Naive thymus-derived CD4-positive, alpha-beta T cell (primary cell): ENCODE results near the gene HS3ST3A1. TPM values are rescaled to one million over a fixed set of nuclear protein-coding genes. Genes with fewer than 3 reads are reported as not detected.

Source experiments
- ATAC-seq: fragments of 150-1000 bp; cut with Tn5 transposase; 2 replicates; pipeline ENCODE4 v1.10.0; 2021; ENCODE audit warnings: mild to moderate bottlenecking, moderate library complexity
- CTCF ChIA-PET: fragments of 350-600 bp; sonication (Branson Sonifier 250); formaldehyde crosslinking; loops from one replicate; lab custom pipeline; 2021; ENCODE audit warnings: antibody characterized with exemption; lab: Charles Lee
- POLR2A ChIA-PET: fragments of 350-600 bp; sonication (Branson Sonifier 250); formaldehyde crosslinking; loops from one replicate; lab custom pipeline; 2021; ENCODE audit warnings: antibody characterized with exemption, inconsistent platforms; lab: Charles Lee
- DNase-seq, 9 donors: peaks; one replicate each; pipeline versions ENCODE4 v3.0.0 to v3.0.0-alpha.2; 2020 to 2022; ENCODE audit warnings: mixed read lengths in 1 of 9
- H3K27ac ChIP-seq: one replicate; pipeline ENCODE4 v1.7.0; 2013; ENCODE audit warnings: mild to moderate bottlenecking, low read depth, low read length, moderate library complexity
- H3K27me3 ChIP-seq, 2 donors: one replicate each; pipeline ENCODE4 v1.7.0; 2013; ENCODE audit warnings: low read length in 2 of 2, mild to moderate bottlenecking in 2 of 2, moderate library complexity in 2 of 2; ENCODE audit not compliant: control insufficient read depth in 2 of 2, insufficient read depth in 2 of 2
- H3K36me3 ChIP-seq, 3 experiments: 1 replicate in 2 of 3; 2 replicates in 1 of 3; pipeline ENCODE4 v1.7.0; 2013; ENCODE audit warnings: low read length in 3 of 3, mild to moderate bottlenecking in 3 of 3, moderate library complexity in 1 of 3; ENCODE audit not compliant: insufficient read depth in 3 of 3, control insufficient read depth in 2 of 3
- H3K4me1 ChIP-seq, 2 donors: one replicate each; pipeline ENCODE4 v1.7.0; 2013; ENCODE audit warnings: low read length in 2 of 2, mild to moderate bottlenecking in 2 of 2, moderate library complexity in 1 of 2; ENCODE audit not compliant: control insufficient read depth in 2 of 2, insufficient read depth in 2 of 2
- H3K4me3 ChIP-seq: 2 replicates; pipeline ENCODE4 v1.7.0; 2013; ENCODE audit warnings: mild to moderate bottlenecking, low read length
- H3K9me3 ChIP-seq, 3 experiments: 1 replicate in 2 of 3; 2 replicates in 1 of 3; pipeline ENCODE4 v1.7.0; 2013; ENCODE audit warnings: low read length in 3 of 3; ENCODE audit not compliant: control insufficient read depth in 2 of 3
- H3K27ac Mint-ChIP-seq, 9 donors: one replicate each; pipeline ENCODE4 v1.8.0; 2020 to 2022; ENCODE audit warnings: mixed read lengths in 9 of 9, mild to moderate bottlenecking in 8 of 9, moderate library complexity in 5 of 9, inconsistent platforms in 2 of 9
- H3K27me3 Mint-ChIP-seq, 5 donors: one replicate each; pipeline ENCODE4 v1.8.0; 2021 to 2022; ENCODE audit warnings: mixed read lengths in 5 of 5, mild to moderate bottlenecking in 1 of 5
- H3K36me3 Mint-ChIP-seq, 5 donors: one replicate each; pipeline ENCODE4 v1.8.0; 2020 to 2022; ENCODE audit warnings: mixed read lengths in 5 of 5, mild to moderate bottlenecking in 3 of 5, inconsistent platforms in 1 of 5
- H3K4me1 Mint-ChIP-seq, 7 donors: one replicate each; pipeline ENCODE4 v1.8.0; 2020 to 2022; ENCODE audit warnings: mixed read lengths in 7 of 7, mild to moderate bottlenecking in 3 of 7, inconsistent platforms in 1 of 7
- H3K4me3 Mint-ChIP-seq, 10 donors: one replicate each; pipeline ENCODE4 v1.8.0; 2020 to 2022; ENCODE audit warnings: mild to moderate bottlenecking in 10 of 10, mixed read lengths in 10 of 10, moderate library complexity in 6 of 10, inconsistent platforms in 2 of 10
- H3K9me3 Mint-ChIP-seq, 11 donors: one replicate each; pipeline ENCODE4 v1.8.0; 2020 to 2022; ENCODE audit warnings: mixed read lengths in 11 of 11, mild to moderate bottlenecking in 4 of 11, inconsistent platforms in 1 of 11, moderate library complexity in 1 of 11
- intact Hi-C, 2 donors: fragments of 100-400 bp; cut with micrococcal nuclease; formaldehyde crosslinking; loops; one replicate each; pipeline ENCODE4 v1.15.1; 2023
- polyA plus RNA-seq, 2 donors: library from polyadenylated mRNA; unstranded; fragments of 300-500 nt; fragmentation: Illumina TruSeq; gene quantifications; one replicate each; pipeline ENCODE4 v1.2.3, GENCODE V29; 2021
- total RNA-seq, 6 experiments: library from RNA in 5 of 6; stranded (reverse) in 5 of 6; gene quantifications; 1 replicate in 5 of 6; 2 replicates in 1 of 6; pipeline ENCODE4 v1.2.3 and lab custom pipeline; 2021 to 2026

HS3ST3A1 gene
- total and polyA plus RNA-seq, 7 experiments from 2014 or later, result 0.87 to 4.2 (median 3.6) TPM; not detected in 2

DNA sequence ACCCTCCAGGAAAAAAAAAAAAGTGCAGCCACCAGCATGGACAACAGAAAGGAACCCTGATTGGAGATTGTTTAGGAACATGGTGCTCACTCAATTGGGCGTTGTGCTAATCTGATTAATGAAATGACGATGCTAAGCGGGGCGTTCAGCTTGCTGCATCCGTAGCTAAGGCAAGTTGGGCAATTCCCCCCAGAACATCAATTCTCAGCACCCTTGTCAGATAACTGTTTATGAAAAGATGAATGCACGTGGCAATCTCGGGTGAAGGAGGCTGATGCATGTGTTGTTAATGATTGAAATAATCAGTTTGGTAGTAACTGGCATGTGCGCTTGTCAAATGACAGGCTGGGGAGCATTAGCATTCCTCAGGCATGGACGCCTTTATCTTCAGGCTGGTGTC lies 57.0 kb downstream of the HS3ST3A1 start:
- no peak for ATAC-seq
- Histone ChIP-seq H3K36me3 (no peaks in the 10 kb centered on the region), H3K4me1 (no peaks in the 10 kb centered on the region), H3K9me3 (no peaks in the 10 kb centered on the region), H3K4me3 (no peak overlapping the region), H3K27ac (no peak overlapping the region), H3K27me3 (no peaks in the 10 kb centered on the region)
- CTCF ChIA-PET, result no interaction called here
- H3K27ac Mint-ChIP-seq, result no peak overlapping the region
- H3K27me3 Mint-ChIP-seq, result peaks cover 7 to 52% (median 18%) of the 10 kb centered on the region in 5 donors
- H3K4me3 Mint-ChIP-seq, result no peak overlapping the region
- no peak for DNase-seq
- no peaks in the 10 kb centered on the region for H3K4me1 Mint-ChIP-seq
- peaks cover 0 to 13% (median 4%) of the 10 kb centered on the region in 11 donors for H3K9me3 Mint-ChIP-seq
- peaks cover 0 to 4% (median 0%) of the 10 kb centered on the region in 5 donors for H3K36me3 Mint-ChIP-seq
- intact Hi-C loops, result no loop called here
- POLR2A ChIA-PET, result no interaction called here

DNA sequence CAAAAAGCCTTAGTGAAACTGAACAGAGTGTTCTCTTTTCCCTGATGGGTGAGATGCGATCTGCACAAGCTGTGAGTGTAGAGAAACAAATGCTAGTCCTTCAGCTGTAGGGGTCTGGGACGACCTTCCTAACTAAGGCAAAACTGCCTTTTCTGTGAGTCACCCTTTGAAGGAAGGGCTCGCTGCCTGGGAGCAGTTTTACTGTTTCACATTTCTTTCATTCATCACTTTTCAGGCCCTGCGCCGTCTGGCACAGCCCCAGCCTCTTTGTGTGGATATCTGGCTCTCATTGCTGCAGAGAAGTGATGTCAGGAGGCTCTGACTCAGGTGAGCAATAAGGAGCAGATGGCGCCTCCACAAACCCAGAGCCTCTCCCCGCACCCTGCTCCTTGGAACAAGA lies 57.4 kb downstream of the HS3ST3A1 start:
- H3K27ac Mint-ChIP-seq, result no peak overlapping the region
- H3K27me3 Mint-ChIP-seq, result peaks cover 4 to 50% (median 14%) of the 10 kb centered on the region in 5 donors
- Histone ChIP-seq H3K9me3 (no peaks in the 10 kb centered on the region), H3K36me3 (no peaks in the 10 kb centered on the region), H3K27ac (no peak overlapping the region), H3K4me3 (no peak overlapping the region), H3K4me1 (no peaks in the 10 kb centered on the region), H3K27me3 (no peaks in the 10 kb centered on the region)
- no peaks in the 10 kb centered on the region for H3K4me1 Mint-ChIP-seq
- H3K9me3 Mint-ChIP-seq, result peaks cover 0 to 9% (median 2%) of the 10 kb centered on the region in 11 donors
- intact Hi-C loops, result no loop called here
- ChIA-PET POLR2A (no interaction called here), CTCF (no interaction called here)
- H3K4me3 Mint-ChIP-seq, result no peak overlapping the region
- ATAC-seq (no peak), DNase-seq (no peak)
- H3K36me3 Mint-ChIP-seq, result peaks cover 0 to 4% (median 0%) of the 10 kb centered on the region in 5 donors

DNA sequence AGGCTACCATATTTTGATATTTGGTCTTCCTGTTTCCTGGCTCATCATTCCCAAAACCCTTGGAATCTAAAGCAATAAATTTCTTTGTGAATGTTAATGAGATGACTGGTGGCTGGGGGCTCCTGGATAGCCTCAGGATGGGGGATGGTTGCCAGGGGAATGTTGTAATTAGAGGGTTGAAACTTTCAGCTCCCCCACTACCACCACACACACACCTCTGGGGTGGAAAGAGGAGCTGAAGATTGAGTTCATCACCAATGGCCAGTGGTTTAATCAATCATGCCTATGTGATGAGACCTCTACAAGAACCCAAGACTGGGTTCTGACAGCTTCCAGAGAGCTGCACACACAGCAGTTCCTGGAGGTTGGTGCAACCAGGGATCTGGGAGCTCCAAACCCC lies 59.1 kb downstream of the HS3ST3A1 start:
- H3K9me3 ChIP-seq, result no peaks in the 10 kb centered on the region
- Mint-ChIP-seq H3K9me3 (peaks cover 0 to 6% (median 2%) of the 10 kb centered on the region in 11 donors), H3K27me3 (peaks cover 0 to 44% (median 11%) of the 10 kb centered on the region in 5 donors), H3K36me3 (peaks cover 0 to 4% (median 0%) of the 10 kb centered on the region in 5 donors), H3K4me3 (no peak overlapping the region), H3K27ac (no peak overlapping the region), H3K4me1 (no peaks in the 10 kb centered on the region)
- intact Hi-C loops, result no loop called here
- no peaks in the 10 kb centered on the region for H3K4me1 ChIP-seq
- no peaks in the 10 kb centered on the region for H3K27me3 ChIP-seq
- CTCF ChIA-PET, result no interaction called here
- H3K36me3 ChIP-seq, result no peaks in the 10 kb centered on the region
- POLR2A ChIA-PET, result no interaction called here
- H3K4me3 ChIP-seq, result no peak overlapping the region
- ATAC-seq (no peak), DNase-seq (no peak)
- no peak overlapping the region for H3K27ac ChIP-seq

DNA sequence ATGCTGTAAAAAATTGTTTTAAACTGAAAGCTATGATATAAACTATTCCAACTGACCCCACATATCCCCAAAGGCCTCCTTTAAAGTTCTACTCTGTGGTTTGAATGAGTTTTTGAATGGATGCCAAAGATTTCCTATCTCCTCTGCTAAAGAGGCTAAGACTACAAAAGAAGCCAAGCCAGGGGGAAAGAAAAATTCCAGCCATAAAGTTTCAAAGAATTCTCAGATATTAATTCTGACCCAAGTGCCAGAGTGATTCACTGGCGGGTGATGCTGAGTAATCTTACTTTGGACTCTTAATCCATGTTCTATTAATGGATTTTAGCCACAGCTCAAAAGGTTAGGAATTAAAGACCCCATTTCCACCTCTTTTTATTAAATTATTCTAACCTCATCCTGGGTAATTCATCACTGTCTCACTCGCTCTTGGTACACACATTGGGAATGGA lies 60.7 kb downstream of the HS3ST3A1 start:
- Histone ChIP-seq H3K36me3 (no peaks in the 10 kb centered on the region), H3K27ac (no peak overlapping the region), H3K9me3 (no peaks in the 10 kb centered on the region), H3K4me3 (no peak overlapping the region), H3K4me1 (no peaks in the 10 kb centered on the region), H3K27me3 (no peaks in the 10 kb centered on the region)
- Mint-ChIP-seq H3K36me3 (no peaks in the 10 kb centered on the region), H3K27me3 (peaks cover 0 to 31% (median 11%) of the 10 kb centered on the region in 5 donors), H3K4me1 (no peaks in the 10 kb centered on the region), H3K9me3 (peaks cover 0 to 6% (median 0%) of the 10 kb centered on the region in 11 donors), H3K27ac (no peak overlapping the region), H3K4me3 (no peak overlapping the region)
- intact Hi-C loops, result no loop called here
- ChIA-PET CTCF (no interaction called here), POLR2A (no interaction called here)
- DNase-seq (no peak), ATAC-seq (no peak)

DNA sequence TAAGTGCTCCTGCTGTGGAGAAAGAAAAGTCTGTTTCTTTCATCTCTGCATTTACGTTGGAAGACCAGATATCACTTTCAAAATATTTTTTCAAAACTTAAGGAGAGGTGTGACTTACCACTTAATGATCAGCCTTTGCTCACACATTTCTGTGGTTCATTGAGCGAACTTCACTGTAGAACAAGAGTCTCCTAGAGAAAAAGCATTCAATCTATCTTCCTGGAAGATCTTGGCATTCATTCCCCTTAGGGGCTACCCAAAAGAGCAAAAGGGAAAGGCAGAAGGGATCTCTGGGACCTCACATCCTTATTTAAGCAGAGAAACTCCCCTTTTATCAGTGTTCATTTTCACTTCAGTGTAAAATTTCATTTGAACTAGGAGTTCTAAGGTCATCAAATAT lies 61.2 kb downstream of the HS3ST3A1 start:
- intact Hi-C loops, result no loop called here
- H3K27me3 ChIP-seq, result no peaks in the 10 kb centered on the region
- ATAC-seq (no peak), DNase-seq (no peak)
- H3K9me3 ChIP-seq, result no peaks in the 10 kb centered on the region
- no peak overlapping the region for H3K4me3 ChIP-seq
- Mint-ChIP-seq H3K36me3 (no peaks in the 10 kb centered on the region), H3K27ac (no peak overlapping the region), H3K9me3 (peaks cover 0 to 6% (median 0%) of the 10 kb centered on the region in 11 donors), H3K27me3 (peaks cover 0 to 27% (median 11%) of the 10 kb centered on the region in 5 donors), H3K4me3 (no peak overlapping the region), H3K4me1 (no peaks in the 10 kb centered on the region)
- no peaks in the 10 kb centered on the region for H3K36me3 ChIP-seq
- POLR2A ChIA-PET, result no interaction called here
- H3K4me1 ChIP-seq, result no peaks in the 10 kb centered on the region
- no peak overlapping the region for H3K27ac ChIP-seq
- CTCF ChIA-PET, result no interaction called here

DNA sequence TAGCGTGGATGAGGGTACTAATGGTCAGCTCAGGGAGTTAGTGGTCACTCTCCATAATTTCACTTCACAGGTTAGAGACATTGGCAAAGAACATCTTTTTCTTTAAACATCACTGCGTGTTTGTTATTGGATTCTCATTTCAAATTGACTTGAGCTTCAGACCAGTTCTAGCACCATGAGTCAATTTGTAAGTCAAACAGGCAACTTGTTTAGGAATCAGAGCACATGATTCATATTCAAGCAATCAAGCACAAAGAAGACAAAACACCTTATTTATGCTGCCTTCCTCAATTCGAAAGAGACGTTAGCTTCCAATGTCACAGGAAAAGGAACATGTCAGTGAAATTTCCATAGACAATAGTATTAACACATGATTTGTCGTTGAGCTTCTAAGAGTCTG lies 62.3 kb downstream of the HS3ST3A1 start:
- Mint-ChIP-seq H3K27ac (no peak overlapping the region), H3K4me1 (no peaks in the 10 kb centered on the region), H3K27me3 (peaks cover 0 to 23% (median 7%) of the 10 kb centered on the region in 5 donors), H3K4me3 (no peak overlapping the region), H3K36me3 (no peaks in the 10 kb centered on the region), H3K9me3 (peaks cover 0 to 6% (median 4%) of the 10 kb centered on the region in 11 donors)
- H3K27ac ChIP-seq, result no peak overlapping the region
- H3K36me3 ChIP-seq, result no peaks in the 10 kb centered on the region
- intact Hi-C loops, result no loop called here
- ChIA-PET CTCF (no interaction called here), POLR2A (no interaction called here)
- ATAC-seq, result no peak
- H3K4me1 ChIP-seq, result no peaks in the 10 kb centered on the region
- H3K4me3 ChIP-seq, result no peak overlapping the region
- no peaks in the 10 kb centered on the region for H3K27me3 ChIP-seq
- H3K9me3 ChIP-seq, result peaks cover 0 to 3% (median 0%) of the 10 kb centered on the region in 3 experiments
- no peak for DNase-seq

DNA sequence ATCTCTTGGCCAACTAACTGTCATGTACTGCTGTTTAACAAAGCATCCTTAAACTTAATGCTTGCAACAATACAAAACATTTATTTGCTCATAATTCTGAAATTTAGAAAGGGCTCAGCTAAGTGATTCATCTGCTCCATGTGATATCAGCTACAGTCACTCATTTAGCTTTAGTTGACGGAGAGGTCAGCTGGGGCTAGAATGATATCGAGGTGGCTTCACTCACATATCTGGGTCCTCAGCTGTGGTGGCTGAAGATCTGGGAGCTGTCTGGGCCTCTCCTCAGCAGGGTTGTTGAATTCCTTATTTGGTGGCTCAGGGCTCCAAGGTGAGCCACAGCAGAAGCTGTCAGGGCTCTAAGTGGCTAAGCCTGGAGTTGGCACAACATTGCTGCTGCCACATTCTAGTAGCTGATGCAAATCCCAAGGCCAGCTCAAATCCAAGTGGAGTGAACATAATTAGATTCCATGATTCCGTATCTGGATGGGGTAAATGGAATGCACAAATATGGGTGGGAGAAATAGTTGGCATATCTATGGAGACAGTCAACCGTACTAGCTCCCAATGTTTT lies 62.8 kb downstream of the HS3ST3A1 start:
- intact Hi-C loops, result no loop called here
- peaks cover 0 to 3% (median 0%) of the 10 kb centered on the region in 3 experiments for H3K9me3 ChIP-seq
- H3K4me3 Mint-ChIP-seq, result no peak overlapping the region
- no peaks in the 10 kb centered on the region for H3K4me1 Mint-ChIP-seq
- H3K36me3 Mint-ChIP-seq, result peaks cover 0 to 2% (median 0%) of the 10 kb centered on the region in 5 donors
- DNase-seq (no peak), ATAC-seq (no peak)
- CTCF ChIA-PET, result no interaction called here
- no peaks in the 10 kb centered on the region for H3K36me3 ChIP-seq
- H3K27ac Mint-ChIP-seq, result no peak overlapping the region
- no peaks in the 10 kb centered on the region for H3K4me1 ChIP-seq
- H3K27me3 Mint-ChIP-seq, result peaks cover 0 to 23% (median 7%) of the 10 kb centered on the region in 5 donors
- POLR2A ChIA-PET, result no interaction called here
- peaks cover 0 to 9% (median 4%) of the 10 kb centered on the region in 11 donors for H3K9me3 Mint-ChIP-seq
- H3K4me3 ChIP-seq, result no peak overlapping the region
- no peak overlapping the region for H3K27ac ChIP-seq
- no peaks in the 10 kb centered on the region for H3K27me3 ChIP-seq
